Neural cell (in vitro differentiated cells): ENCODE measurements around the gene AMZ1. TPM values are rescaled to one million over a fixed set of nuclear protein-coding genes. Genes with fewer than 3 reads are reported as not detected.

Source experiments
- H2AFZ ChIP-seq: fragments of 200-600, 300-800 bp; sonication (generic), shearing (Covaris generic); 2 replicates; pipeline ENCODE4 v1.6.0; 2014; ENCODE audit warnings: low read depth, mild to moderate bottlenecking, antibody characterized with exemption, low read length, moderate library complexity
- H3F3A ChIP-seq: fragments of 200-600 bp; shearing (Covaris generic); 2 replicates; pipeline ENCODE4 v1.6.1; 2016; ENCODE audit warnings: mild to moderate bottlenecking, moderate library complexity, mixed read lengths, antibody characterized with exemption, low read length; ENCODE audit not compliant: insufficient read depth, poor library complexity, severe bottlenecking
- H3K27ac ChIP-seq: fragments of 200-600, 300-800 bp; sonication (generic), shearing (Covaris generic); 2 replicates; pipeline ENCODE4 v1.5.1; 2014; ENCODE audit warnings: mild to moderate bottlenecking, low read length, moderate library complexity
- H3K27me3 ChIP-seq: fragments of 300-800, 200-600 bp; sonication (generic), shearing (Covaris generic); 2 replicates; pipeline ENCODE4 v1.6.0; 2014; ENCODE audit warnings: mild to moderate bottlenecking, low read depth, low read length, moderate library complexity; ENCODE audit not compliant: insufficient read depth
- H3K36me3 ChIP-seq: fragments of 300-800, 200-600 bp; sonication (generic), shearing (Covaris generic); 2 replicates; pipeline ENCODE4 v1.5.1; 2014; ENCODE audit warnings: mild to moderate bottlenecking, antibody characterized with exemption, low read length, moderate library complexity; ENCODE audit not compliant: insufficient read depth
- H3K4me2 ChIP-seq: fragments of 300-800, 200-600 bp; sonication (generic), shearing (Covaris generic); 2 replicates; pipeline ENCODE4 v1.6.0; 2014; ENCODE audit warnings: mild to moderate bottlenecking, low read length
- H3K4me3 ChIP-seq: fragments of 300-800, 200-600 bp; sonication (generic), shearing (Covaris generic); 2 replicates; pipeline ENCODE4 v1.5.1; 2014; ENCODE audit warnings: mild to moderate bottlenecking, low read length, moderate library complexity
- H3K79me2 ChIP-seq: fragments of 200-600 bp; shearing (Covaris generic); replicated peaks from 2 replicates; pipeline ENCODE4 v1.6.0; 2014; ENCODE audit warnings: mild to moderate bottlenecking, low read length, moderate library complexity; ENCODE audit not compliant: insufficient read depth
- H3K9ac ChIP-seq: fragments of 300-800, 200-600 bp; sonication (generic), shearing (Covaris generic); 2 replicates; pipeline ENCODE4 v1.6.1; 2016; ENCODE audit warnings: mild to moderate bottlenecking, low read length, mixed read lengths
- H3K9me2 ChIP-seq: fragments of 200-600 bp; shearing (Covaris generic); 2 replicates; pipeline ENCODE4 v1.6.1; 2016; ENCODE audit warnings: mild to moderate bottlenecking, low read length, mixed read lengths; ENCODE audit not compliant: insufficient read depth
- H3K9me3 ChIP-seq: fragments of 200-600, 300-800 bp; sonication (generic), shearing (Covaris generic); 2 replicates; pipeline ENCODE4 v1.6.1; 2016; ENCODE audit warnings: mild to moderate bottlenecking, mixed run types, low read length, moderate library complexity, mixed read lengths
- H4K20me1 ChIP-seq: fragments of 200-600 bp; shearing (Covaris generic); 2 replicates; pipeline ENCODE4 v1.6.1; 2016; ENCODE audit warnings: mild to moderate bottlenecking, mixed run types; ENCODE audit not compliant: insufficient read depth
- CTCF ChIP-seq: fragments of 450-650 bp; IDR thresholded peaks from 2 replicates; pipeline ENCODE4 v1.5.1; 2014; ENCODE audit warnings: antibody characterized with exemption, mild to moderate bottlenecking, moderate library complexity; ENCODE audit not compliant: poor library complexity, severe bottlenecking
- EP300 ChIP-seq: fragments of 450-650 bp; conservative IDR thresholded peaks from 2 replicates; pipeline ENCODE4 v1.6.1; 2014; ENCODE audit warnings: antibody characterized with exemption, mild to moderate bottlenecking, moderate library complexity; ENCODE audit not compliant: poor library complexity, severe bottlenecking
- EZH2 ChIP-seq: fragments of 200-600, 300-800 bp; shearing (Covaris generic), sonication (generic); IDR thresholded peaks from 2 replicates; pipeline ENCODE4 v1.6.1; 2014; ENCODE audit warnings: antibody characterized with exemption, low read length, borderline replicate concordance, mild to moderate bottlenecking; ENCODE audit not compliant: insufficient read depth, poor library complexity, severe bottlenecking
- MXI1 ChIP-seq: fragments of 450-650 bp; conservative IDR thresholded peaks from 2 replicates; pipeline ENCODE4 v1.6.1; 2014; ENCODE audit warnings: antibody characterized with exemption, mild to moderate bottlenecking; ENCODE audit not compliant: poor library complexity, severe bottlenecking
- POLR2AphosphoS5 ChIP-seq: IDR thresholded peaks from 2 replicates; pipeline ENCODE4 v1.6.1; 2012
- RAD21 ChIP-seq: fragments of 450-650 bp; conservative IDR thresholded peaks from 2 replicates; pipeline ENCODE4 v1.6.1; 2014; ENCODE audit warnings: antibody characterized with exemption, mild to moderate bottlenecking, moderate library complexity
- REST ChIP-seq: IDR thresholded peaks from 2 replicates; pipeline ENCODE4 v1.6.1; 2012; ENCODE audit warnings: borderline replicate concordance
- SMC3 ChIP-seq: fragments of 450-650 bp; conservative IDR thresholded peaks from 2 replicates; pipeline ENCODE4 v1.6.1; 2014; ENCODE audit warnings: antibody characterized with exemption, mild to moderate bottlenecking, moderate library complexity; ENCODE audit not compliant: poor library complexity
- TAF1 ChIP-seq: IDR thresholded peaks from 2 replicates; pipeline ENCODE4 v1.6.1; 2012; ENCODE audit warnings: low read depth
- polyA plus RNA-seq: library from polyadenylated mRNA; depleted of rRNA; stranded (reverse); fragments of >200 nt; gene quantifications from 2 replicates; pipeline ENCODE4 v1.2.3, GENCODE V29; 2014

Gene AMZ1
- polyA plus RNA-seq, 1 donor from 2014 or later: not detected

DNA sequence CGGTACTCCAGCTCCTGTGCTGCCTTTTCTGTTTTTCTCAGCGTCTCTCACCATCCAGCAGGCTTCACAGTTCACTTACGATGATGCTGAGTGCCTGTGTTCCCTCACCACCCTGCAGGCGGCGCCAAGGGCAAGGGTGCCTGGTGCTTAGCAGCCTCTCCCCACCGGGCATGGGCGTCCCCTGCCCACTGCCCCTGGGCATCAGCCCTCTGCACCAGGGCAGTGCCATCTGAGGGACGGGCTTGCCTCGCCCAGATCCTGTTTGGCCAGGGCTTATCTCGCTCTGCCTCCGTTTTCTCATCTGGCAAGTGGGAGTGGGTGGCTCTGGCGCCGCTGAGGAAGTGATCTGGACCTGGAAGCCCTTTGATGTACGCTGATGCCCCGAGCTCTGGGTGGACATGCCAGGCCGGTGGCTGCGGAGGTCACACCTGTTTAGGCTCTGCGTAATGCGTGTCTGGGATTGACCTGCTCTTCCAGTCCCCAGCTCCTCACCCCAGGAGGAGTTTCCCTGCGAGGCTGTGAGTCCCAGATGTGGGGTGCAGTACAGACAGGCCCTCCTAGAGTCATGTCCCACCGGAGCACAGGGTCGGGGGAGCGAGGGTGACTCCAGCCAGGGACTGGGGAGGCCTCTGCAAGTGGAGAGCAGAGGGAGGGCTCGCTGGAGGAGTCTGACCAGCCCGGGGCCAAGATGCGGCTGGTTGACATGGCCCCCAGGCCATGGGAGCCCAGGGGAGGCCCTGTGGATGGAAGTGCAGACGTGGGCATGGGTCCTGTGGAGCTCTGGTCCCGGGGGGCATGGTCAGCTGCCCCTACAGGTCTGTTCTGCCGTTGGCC is 44.4 kb upstream of the AMZ1 start:
- Histone ChIP-seq H3F3A (no peaks in the 10 kb centered on the region), H3K27me3 (no peaks in the 10 kb centered on the region), H3K9me2 (no peaks in the 10 kb centered on the region), H3K4me3 (no peak overlapping the region), H3K9ac (no peak overlapping the region), H2AFZ (no peak overlapping the region), H3K4me2 (no peak overlapping the region), H3K9me3 (no peaks in the 10 kb centered on the region), H4K20me1 (peaks cover 33% of the 10 kb centered on the region), H3K27ac (no peak overlapping the region), H3K79me2 (peaks cover 39% of the 10 kb centered on the region), H3K36me3 (no peaks in the 10 kb centered on the region)
- TF ChIP-seq SMC3: no peak
- no peak for TF ChIP-seq REST
- no peak for TF ChIP-seq EZH2
- no peak for TF ChIP-seq CTCF
- TF ChIP-seq TAF1: no peak
- no peak for TF ChIP-seq MXI1
- TF ChIP-seq POLR2AphosphoS5: no peak
- TF ChIP-seq EP300: no peak
- TF ChIP-seq RAD21: no peak

GRCh38 chr7:2644220-2644561 is 43.8 kb upstream of the AMZ1 start:
- no peak overlapping the region for H3K4me3 ChIP-seq
- no peaks in the 10 kb centered on the region for H3F3A ChIP-seq
- H3K79me2 ChIP-seq: peaks cover 34% of the 10 kb centered on the region
- no peak overlapping the region for H2AFZ ChIP-seq
- no peak overlapping the region for H3K27ac ChIP-seq
- H3K4me2 ChIP-seq: no peak overlapping the region
- no peak overlapping the region for H3K9ac ChIP-seq
- H3K9me3 ChIP-seq: no peaks in the 10 kb centered on the region
- no peaks in the 10 kb centered on the region for H3K27me3 ChIP-seq
- TF ChIP-seq MXI1: no peak
- no peak for TF ChIP-seq TAF1
- no peak for TF ChIP-seq SMC3
- TF ChIP-seq REST: no peak
- TF ChIP-seq RAD21: no peak
- TF ChIP-seq CTCF: no peak
- H3K9me2 ChIP-seq: no peaks in the 10 kb centered on the region
- H4K20me1 ChIP-seq: peaks cover 28% of the 10 kb centered on the region
- no peaks in the 10 kb centered on the region for H3K36me3 ChIP-seq
